ENCODE measurements around the gene CFDP1.

CFDP1 gene

DNA sequence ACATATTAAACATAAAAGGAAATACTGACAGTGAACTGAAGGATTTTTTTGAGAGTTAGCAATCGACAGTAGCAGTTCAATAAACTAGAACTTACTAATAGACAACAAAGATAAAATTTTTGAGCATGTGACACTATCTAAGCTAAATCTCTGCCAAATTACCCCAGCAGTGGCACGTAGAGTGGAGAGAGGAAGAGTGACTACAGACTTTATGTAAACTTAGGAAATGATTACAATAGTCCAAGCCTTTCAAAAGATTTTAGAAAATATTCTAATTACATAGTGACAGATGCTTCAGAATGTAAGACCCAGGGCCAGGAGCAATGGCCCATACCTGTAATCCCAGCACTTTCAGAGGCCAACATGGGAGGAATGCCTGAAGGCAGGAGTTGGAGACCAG is 52.4 kb downstream of the CFDP1 start:
- DNase-seq (ENCODE audit: low read depth): no peak
- TF ChIP-seq, protein P1, sequence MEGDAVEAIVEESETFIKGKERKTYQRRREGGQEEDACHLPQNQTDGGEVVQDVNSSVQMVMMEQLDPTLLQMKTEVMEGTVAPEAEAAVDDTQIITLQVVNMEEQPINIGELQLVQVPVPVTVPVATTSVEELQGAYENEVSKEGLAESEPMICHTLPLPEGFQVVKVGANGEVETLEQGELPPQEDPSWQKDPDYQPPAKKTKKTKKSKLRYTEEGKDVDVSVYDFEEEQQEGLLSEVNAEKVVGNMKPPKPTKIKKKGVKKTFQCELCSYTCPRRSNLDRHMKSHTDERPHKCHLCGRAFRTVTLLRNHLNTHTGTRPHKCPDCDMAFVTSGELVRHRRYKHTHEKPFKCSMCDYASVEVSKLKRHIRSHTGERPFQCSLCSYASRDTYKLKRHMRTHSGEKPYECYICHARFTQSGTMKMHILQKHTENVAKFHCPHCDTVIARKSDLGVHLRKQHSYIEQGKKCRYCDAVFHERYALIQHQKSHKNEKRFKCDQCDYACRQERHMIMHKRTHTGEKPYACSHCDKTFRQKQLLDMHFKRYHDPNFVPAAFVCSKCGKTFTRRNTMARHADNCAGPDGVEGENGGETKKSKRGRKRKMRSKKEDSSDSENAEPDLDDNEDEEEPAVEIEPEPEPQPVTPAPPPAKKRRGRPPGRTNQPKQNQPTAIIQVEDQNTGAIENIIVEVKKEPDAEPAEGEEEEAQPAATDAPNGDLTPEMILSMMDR (IDR thresholded peaks at IDR 0.05; ENCODE audit: insufficient read depth, low read depth, low read length, missing control alignments): no peak
- no peak overlapping the region for H3K4me3 ChIP-seq (ENCODE audit: low read length)

DNA sequence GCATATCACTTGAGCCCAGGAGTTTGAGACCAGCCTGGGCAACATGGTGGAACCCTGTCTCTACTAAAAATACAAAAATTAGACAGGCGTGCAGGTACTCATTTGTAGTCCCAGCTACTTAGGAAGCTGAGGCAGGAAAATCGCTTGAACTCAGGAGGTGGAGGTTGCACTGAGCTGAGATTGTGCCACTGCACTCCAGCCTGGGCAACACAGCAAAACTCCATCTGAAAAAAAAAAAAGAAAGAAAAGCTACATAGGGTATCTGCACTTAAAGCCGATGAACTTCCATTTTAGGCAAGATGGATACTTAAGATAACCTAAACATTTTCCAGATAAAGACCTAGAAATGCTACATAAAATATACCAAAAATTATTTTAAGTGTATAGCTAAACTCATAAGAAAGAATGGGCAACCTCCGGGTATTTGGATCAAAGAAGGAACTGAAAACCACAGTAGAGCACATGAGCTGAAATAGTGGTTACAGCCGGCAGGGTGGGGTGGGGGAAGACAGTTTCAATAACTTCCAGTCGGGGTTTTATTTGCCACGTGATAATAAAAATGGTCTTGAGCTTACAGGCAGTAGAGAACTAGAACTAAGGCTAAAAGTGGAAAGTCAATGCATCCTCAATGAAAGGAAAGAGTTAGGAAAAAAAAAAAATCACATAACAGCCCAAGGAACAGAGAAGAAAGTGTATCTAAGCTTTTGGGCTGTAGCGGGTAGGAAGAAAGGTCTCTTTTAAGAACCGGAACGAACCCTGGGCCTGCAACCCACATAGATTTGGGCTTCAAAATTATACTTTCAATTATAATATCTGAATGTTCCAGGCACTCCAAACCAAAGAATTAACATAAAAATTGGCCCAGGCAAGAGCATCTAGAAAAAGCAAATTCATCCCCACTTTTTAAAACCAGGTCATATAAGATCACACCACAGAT is 53.1 kb downstream of the CFDP1 start:
- TF ChIP-seq, protein P1 (IDR thresholded peaks at IDR 0.05; ENCODE audit: insufficient read depth, low read depth, low read length, missing control alignments): no peak
- H3K4me3 ChIP-seq (ENCODE audit: low read length): no peak overlapping the region
- no peak for DNase-seq (ENCODE audit: low read depth)

DNA sequence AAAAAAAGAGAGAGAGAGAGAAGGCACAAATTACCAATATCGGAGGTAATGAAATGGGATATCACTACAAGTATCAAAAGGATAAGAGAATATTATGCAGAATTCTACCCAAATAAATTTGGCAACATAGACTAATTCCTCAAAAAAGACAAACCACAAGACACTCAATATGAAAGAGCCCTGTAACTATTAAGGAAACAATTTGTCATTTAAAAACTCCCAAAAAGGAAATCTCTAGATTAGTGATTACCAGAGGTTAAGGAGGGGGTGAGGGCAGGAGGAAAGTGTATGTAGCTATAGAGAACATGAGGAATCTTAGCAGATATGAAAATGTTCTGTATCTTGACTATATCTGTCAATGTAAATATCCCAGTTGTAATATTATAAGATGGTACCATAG is 54.0 kb downstream of the CFDP1 start:
- TF ChIP-seq, protein P1 (IDR thresholded peaks at IDR 0.05; ENCODE audit: insufficient read depth, low read depth, low read length, missing control alignments): no peak
- H3K4me3 ChIP-seq (ENCODE audit: low read length): no peak overlapping the region
- no peak for DNase-seq (ENCODE audit: low read depth)

DNA sequence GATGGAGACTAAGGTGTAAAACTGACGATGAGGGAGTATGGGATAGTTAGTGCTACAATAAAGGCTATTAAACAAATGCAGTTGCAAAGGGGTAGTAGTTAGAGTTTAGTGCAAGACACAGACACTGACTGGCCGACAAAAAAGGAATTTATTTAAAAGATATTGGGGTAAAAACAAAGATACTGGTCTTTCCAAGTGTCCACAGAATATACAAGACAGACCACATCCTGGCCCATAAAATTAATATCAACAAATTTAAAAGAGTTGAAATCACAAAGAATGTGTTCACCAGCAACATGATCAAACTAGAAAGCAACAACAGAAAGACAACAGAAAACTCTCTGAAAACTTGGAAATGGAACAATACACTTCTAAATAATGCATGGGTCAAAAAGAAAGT is 54.7 kb downstream of the CFDP1 start:
- no peak overlapping the region for H3K4me3 ChIP-seq (ENCODE audit: low read length)
- no peak for DNase-seq (ENCODE audit: low read depth)
- TF ChIP-seq, protein P1 (IDR thresholded peaks at IDR 0.05; ENCODE audit: insufficient read depth, low read depth, low read length, missing control alignments): no peak

DNA sequence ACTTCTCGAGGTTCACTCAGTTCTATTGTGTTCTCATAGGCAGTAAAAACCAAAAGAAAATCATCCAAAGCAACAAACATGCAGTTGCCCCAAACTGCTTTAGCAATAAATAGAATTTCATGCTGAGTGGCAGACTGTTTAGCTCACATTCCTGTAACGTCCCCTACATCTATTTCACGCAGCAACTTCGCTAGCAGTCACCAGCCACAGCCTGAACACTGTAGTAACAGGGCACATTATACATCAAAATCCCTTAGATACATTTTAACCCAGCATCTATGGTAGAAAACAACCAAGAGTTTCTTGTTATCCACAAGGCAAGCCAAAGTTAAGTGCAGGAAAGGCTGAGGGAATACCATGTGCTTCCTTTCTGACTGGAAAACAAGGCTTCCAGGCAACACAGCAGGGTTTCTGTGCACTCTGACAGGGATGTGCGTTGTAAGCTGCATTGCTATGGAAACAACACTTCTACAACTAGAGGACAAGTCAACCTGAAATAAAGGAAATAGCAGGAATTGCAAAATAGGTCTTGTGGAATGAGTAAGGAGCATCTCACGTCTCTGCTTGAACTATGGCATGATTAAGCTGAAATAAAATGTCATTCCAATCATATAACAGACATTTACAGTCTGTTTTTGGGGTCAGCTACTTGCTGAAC is 55.4 kb downstream of the CFDP1 start:
- TF ChIP-seq, protein P1 (IDR thresholded peaks at IDR 0.05; ENCODE audit: insufficient read depth, low read depth, low read length, missing control alignments): no peak
- DNase-seq (ENCODE audit: low read depth): peak; percentile 96
- no peak overlapping the region for H3K4me3 ChIP-seq (ENCODE audit: low read length)

DNA sequence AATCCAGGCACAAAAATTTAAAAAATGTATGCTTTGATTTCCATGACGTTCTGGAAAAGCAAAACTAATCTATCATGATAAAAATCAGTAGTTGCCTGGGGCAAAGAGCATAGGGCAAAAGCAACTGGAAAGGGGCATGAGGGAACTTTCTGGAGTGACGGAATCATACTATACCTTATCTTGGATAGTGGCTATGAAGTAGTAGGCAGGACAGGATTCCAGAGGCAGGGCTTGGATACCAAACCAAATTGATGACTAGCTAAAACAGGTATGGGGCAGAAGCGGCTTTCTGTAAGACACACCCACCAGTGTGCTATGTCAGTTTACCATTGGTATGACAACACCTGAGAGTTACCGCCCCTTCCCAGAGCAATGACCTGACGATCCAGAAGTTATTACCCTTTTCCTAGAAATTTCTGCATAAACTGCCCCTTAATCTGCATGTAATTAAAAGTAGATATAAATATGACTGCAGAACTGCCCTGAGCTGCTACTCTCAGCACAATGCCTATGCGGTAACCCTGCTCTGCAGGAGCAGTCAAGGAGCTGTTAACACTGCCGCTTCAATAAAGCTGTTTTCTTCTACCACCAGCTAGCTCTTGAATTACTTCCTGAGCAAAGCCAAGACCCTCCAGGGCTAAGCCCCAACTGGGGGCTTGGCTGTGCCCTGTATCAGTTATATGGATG is 56.7 kb downstream of the CFDP1 start:
- TF ChIP-seq, protein P1 (IDR thresholded peaks at IDR 0.05; ENCODE audit: insufficient read depth, low read depth, low read length, missing control alignments): no peak
- H3K4me3 ChIP-seq (ENCODE audit: low read length): no peak overlapping the region
- peak; percentile 92 for DNase-seq (ENCODE audit: low read depth)

Measured in epithelial cell of esophagus (primary cell).